Measurements from ENCODE around the gene PLCH1. TPM values are rescaled to one million over a fixed set of nuclear protein-coding genes. Genes with fewer than 3 reads are reported as not detected.

Gene PLCH1
- total and polyA plus RNA-seq, 4 donors: 0.03 to 1.0 (median 0.22) TPM

DNA sequence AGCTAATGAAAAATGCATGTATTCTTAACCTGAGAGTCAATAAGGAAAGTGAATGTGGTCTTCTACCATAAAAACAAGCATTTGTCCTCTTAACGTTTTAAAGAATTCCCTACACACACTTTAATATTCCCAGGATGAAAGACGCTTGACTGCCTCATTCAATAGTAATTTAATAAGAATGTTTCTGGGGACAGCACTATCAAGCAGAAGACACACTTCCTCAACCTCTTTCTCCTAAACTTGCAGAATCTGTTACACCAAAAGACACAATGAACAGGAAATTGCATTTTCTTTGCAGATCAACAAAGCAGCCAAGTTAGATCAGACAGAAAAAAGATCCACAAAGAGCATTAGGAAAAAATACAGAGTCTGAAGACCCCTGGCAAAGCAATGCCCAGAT is 97.7 kb downstream of the PLCH1 start:
- no peak for TF ChIP-seq JUND (IDR thresholded peaks at IDR 0.05)
- TF ChIP-seq, protein P1, sequence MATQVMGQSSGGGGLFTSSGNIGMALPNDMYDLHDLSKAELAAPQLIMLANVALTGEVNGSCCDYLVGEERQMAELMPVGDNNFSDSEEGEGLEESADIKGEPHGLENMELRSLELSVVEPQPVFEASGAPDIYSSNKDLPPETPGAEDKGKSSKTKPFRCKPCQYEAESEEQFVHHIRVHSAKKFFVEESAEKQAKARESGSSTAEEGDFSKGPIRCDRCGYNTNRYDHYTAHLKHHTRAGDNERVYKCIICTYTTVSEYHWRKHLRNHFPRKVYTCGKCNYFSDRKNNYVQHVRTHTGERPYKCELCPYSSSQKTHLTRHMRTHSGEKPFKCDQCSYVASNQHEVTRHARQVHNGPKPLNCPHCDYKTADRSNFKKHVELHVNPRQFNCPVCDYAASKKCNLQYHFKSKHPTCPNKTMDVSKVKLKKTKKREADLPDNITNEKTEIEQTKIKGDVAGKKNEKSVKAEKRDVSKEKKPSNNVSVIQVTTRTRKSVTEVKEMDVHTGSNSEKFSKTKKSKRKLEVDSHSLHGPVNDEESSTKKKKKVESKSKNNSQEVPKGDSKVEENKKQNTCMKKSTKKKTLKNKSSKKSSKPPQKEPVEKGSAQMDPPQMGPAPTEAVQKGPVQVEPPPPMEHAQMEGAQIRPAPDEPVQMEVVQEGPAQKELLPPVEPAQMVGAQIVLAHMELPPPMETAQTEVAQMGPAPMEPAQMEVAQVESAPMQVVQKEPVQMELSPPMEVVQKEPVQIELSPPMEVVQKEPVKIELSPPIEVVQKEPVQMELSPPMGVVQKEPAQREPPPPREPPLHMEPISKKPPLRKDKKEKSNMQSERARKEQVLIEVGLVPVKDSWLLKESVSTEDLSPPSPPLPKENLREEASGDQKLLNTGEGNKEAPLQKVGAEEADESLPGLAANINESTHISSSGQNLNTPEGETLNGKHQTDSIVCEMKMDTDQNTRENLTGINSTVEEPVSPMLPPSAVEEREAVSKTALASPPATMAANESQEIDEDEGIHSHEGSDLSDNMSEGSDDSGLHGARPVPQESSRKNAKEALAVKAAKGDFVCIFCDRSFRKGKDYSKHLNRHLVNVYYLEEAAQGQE (IDR thresholded peaks at IDR 0.05): no peak
- no peak for DNase-seq (ENCODE audit: low spot score)
- 55% methylated on average over 2 of the region's 2 CpGs for WGBS

DNA sequence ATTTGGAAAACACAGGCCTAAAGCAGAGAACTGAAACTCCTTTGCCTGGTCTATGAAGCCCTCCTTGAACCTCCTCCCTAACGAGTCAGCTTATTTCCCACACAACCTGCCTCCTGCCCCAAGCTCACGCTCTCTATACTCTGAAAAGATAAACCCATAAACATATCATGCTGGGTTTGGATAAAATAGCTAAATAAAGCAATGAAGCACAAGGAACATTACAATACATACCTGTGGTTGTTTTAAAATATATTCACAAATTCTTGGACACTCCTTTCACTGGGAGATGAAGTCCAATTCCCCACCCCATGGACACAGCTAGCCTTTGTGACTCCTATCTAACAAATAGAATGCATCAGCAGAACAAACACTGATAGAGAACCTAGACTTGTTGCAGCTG is 98.2 kb downstream of the PLCH1 start:
- H3K9ac ChIP-seq (ENCODE audit: low read depth in 1 of 2, low read length in 2 of 2): no peak overlapping the region
- WGBS: 88% methylated on average over 2 of the region's 2 CpGs
- no peak overlapping the region for H3K27ac ChIP-seq (ENCODE audit: low read depth in 1 of 2, low read length in 2 of 2)
- TF ChIP-seq, protein P2, sequence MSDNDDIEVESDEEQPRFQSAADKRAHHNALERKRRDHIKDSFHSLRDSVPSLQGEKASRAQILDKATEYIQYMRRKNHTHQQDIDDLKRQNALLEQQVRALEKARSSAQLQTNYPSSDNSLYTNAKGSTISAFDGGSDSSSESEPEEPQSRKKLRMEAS (IDR thresholded peaks at IDR 0.05): no peak
- no peaks in the 10 kb centered on the region for H3K9me3 ChIP-seq (ENCODE audit: control insufficient read depth in 4 of 4, low read length in 3 of 4)
- no peaks in the 10 kb centered on the region for H3K4me1 ChIP-seq (ENCODE audit: control insufficient read depth in 4 of 4, insufficient read depth in 4 of 4, low read length in 3 of 4)
- no peak for DNase-seq (ENCODE audit: low spot score)
- no peaks in the 10 kb centered on the region for H3K36me3 ChIP-seq (ENCODE audit: control insufficient read depth in 4 of 4, insufficient read depth in 3 of 4, low read depth in 1 of 4, low read length in 3 of 4)
- H3K4me3 ChIP-seq (ENCODE audit: low read depth in 1 of 3, low read length in 3 of 3): no peak overlapping the region
- no peaks in the 10 kb centered on the region for H3K27me3 ChIP-seq (ENCODE audit: control insufficient read depth in 4 of 4, insufficient read depth in 4 of 4, low read length in 3 of 4)

More for the DNA sequence above, 97.7 kb downstream of the PLCH1 start:
- no peaks in the 10 kb centered on the region for H3K27me3 ChIP-seq (ENCODE audit: control insufficient read depth in 4 of 4, insufficient read depth in 4 of 4, low read length in 3 of 4)
- H3K4me3 ChIP-seq (ENCODE audit: low read depth in 1 of 3, low read length in 3 of 3): no peak overlapping the region
- no peaks in the 10 kb centered on the region for H3K36me3 ChIP-seq (ENCODE audit: control insufficient read depth in 4 of 4, insufficient read depth in 3 of 4, low read depth in 1 of 4, low read length in 3 of 4)
- H3K9me3 ChIP-seq (ENCODE audit: control insufficient read depth in 4 of 4, low read length in 3 of 4): no peaks in the 10 kb centered on the region
- H3K9ac ChIP-seq (ENCODE audit: low read depth in 1 of 2, low read length in 2 of 2): no peak overlapping the region
- H3K4me1 ChIP-seq (ENCODE audit: control insufficient read depth in 4 of 4, insufficient read depth in 4 of 4, low read length in 3 of 4): peaks cover 0 to 4% (median 0%) of the 10 kb centered on the region in 4 donors
- H3K27ac ChIP-seq (ENCODE audit: low read depth in 1 of 2, low read length in 2 of 2): no peak overlapping the region

DNA sequence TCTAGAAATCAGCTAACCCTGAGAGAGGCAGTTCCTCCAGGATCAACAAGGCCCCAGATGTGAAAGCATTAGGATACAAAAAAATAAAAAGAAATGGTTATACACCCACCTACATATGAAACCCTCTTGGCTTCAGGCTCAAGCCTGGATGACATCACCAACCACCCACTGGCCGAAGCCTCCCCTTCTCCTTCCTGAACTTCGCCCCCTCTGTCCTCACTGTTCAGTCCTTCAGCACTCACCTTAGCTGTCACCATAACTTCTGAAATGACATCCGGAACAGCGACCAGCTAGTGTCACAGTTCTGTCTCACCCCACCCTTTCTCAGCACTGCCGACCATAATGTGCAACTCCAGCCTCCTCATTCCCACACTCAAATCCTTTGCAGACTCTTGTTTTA is 98.7 kb downstream of the PLCH1 start:
- Histone ChIP-seq H3K36me3 (ENCODE audit: control insufficient read depth in 4 of 4, insufficient read depth in 3 of 4, low read depth in 1 of 4, low read length in 3 of 4) (no peaks in the 10 kb centered on the region), H3K9ac (ENCODE audit: low read depth in 1 of 2, low read length in 2 of 2) (no peak overlapping the region), H3K9me3 (ENCODE audit: control insufficient read depth in 4 of 4, low read length in 3 of 4) (no peaks in the 10 kb centered on the region), H3K27me3 (ENCODE audit: control insufficient read depth in 4 of 4, insufficient read depth in 4 of 4, low read length in 3 of 4) (no peaks in the 10 kb centered on the region), H3K4me1 (ENCODE audit: control insufficient read depth in 4 of 4, insufficient read depth in 4 of 4, low read length in 3 of 4) (no peaks in the 10 kb centered on the region), H3K27ac (ENCODE audit: low read depth in 1 of 2, low read length in 2 of 2) (no peak overlapping the region), H3K4me3 (ENCODE audit: low read depth in 1 of 3, low read length in 3 of 3) (no peak overlapping the region)
- DNase-seq (ENCODE audit: low spot score): no peak
- 82% methylated on average over 5 of the region's 5 CpGs for WGBS
- no peak for TF ChIP-seq FOXA2 (IDR thresholded peaks at IDR 0.05)
- TF ChIP-seq, protein P3, sequence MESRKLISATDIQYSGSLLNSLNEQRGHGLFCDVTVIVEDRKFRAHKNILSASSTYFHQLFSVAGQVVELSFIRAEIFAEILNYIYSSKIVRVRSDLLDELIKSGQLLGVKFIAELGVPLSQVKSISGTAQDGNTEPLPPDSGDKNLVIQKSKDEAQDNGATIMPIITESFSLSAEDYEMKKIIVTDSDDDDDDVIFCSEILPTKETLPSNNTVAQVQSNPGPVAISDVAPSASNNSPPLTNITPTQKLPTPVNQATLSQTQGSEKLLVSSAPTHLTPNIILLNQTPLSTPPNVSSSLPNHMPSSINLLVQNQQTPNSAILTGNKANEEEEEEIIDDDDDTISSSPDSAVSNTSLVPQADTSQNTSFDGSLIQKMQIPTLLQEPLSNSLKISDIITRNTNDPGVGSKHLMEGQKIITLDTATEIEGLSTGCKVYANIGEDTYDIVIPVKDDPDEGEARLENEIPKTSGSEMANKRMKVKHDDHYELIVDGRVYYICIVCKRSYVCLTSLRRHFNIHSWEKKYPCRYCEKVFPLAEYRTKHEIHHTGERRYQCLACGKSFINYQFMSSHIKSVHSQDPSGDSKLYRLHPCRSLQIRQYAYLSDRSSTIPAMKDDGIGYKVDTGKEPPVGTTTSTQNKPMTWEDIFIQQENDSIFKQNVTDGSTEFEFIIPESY (IDR thresholded peaks at IDR 0.05): no peak
- TF ChIP-seq HNF4A (conservative IDR thresholded peaks at IDR 0.05): no peak
- TF ChIP-seq HNF4G (IDR thresholded peaks at IDR 0.05): no peak
- no peak for TF ChIP-seq FOXA1 (IDR thresholded peaks at IDR 0.05)
- TF ChIP-seq, protein P1 (IDR thresholded peaks at IDR 0.05): no peak
- TF ChIP-seq, protein P2 (IDR thresholded peaks at IDR 0.05): no peak
- no peak for TF ChIP-seq RAD21 (IDR thresholded peaks at IDR 0.05)
- TF ChIP-seq NR2F2 (IDR thresholded peaks at IDR 0.05): no peak
- TF ChIP-seq YY1 (IDR thresholded peaks at IDR 0.05): no peak
- no peak for TF ChIP-seq EGR1 (IDR thresholded peaks at IDR 0.05; ENCODE audit: low read depth in 2 of 2)
- TF ChIP-seq, protein P4, sequence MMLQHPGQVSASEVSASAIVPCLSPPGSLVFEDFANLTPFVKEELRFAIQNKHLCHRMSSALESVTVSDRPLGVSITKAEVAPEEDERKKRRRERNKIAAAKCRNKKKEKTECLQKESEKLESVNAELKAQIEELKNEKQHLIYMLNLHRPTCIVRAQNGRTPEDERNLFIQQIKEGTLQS (IDR thresholded peaks at IDR 0.05): no peak
- no peak for TF ChIP-seq SP1 (IDR thresholded peaks at IDR 0.05)
- TF ChIP-seq JUND (IDR thresholded peaks at IDR 0.05): no peak
- no peak for TF ChIP-seq TAF1 (conservative IDR thresholded peaks at IDR 0.05)
